ENCODE results near the gene NPR3. TPM values are rescaled to one million over a fixed set of nuclear protein-coding genes. Genes with fewer than 3 reads are reported as not detected.

Gene NPR3
- total RNA-seq, 4 donors from 2014 or later = 6.1 to 10.1 (median 8.1) TPM

- no peak overlapping the region for H3K27ac ChIP-seq
- H3K9me3 ChIP-seq = no peaks in the 10 kb centered on the region
- H3K27me3 ChIP-seq = no peaks in the 10 kb centered on the region
- no peak overlapping the region for H3K4me3 ChIP-seq
- no peaks in the 10 kb centered on the region for H3K4me1 ChIP-seq
- no peak for DNase-seq (ENCODE audit: low spot score in 2 of 2)
- TF ChIP-seq POLR2AphosphoS5 (IDR thresholded peaks at IDR 0.05) (no peak), EP300 (IDR thresholded peaks at IDR 0.05) (no peak), CTCF (IDR thresholded peaks at IDR 0.05) (no peak), POLR2A (IDR thresholded peaks at IDR 0.05) (no peak)
- no peaks in the 10 kb centered on the region for H3K36me3 ChIP-seq
These were observed 7.2 kb upstream of the NPR3 start for GRCh38 chr5:32703957-32704356.

- TF ChIP-seq EP300 (IDR thresholded peaks at IDR 0.05) (no peak), POLR2AphosphoS5 (IDR thresholded peaks at IDR 0.05) (no peak), CTCF (IDR thresholded peaks at IDR 0.05) (no peak), POLR2A (IDR thresholded peaks at IDR 0.05) (no peak)
- DNase-seq (ENCODE audit: low spot score in 2 of 2) = no peak
These were observed 3.6 kb upstream of the NPR3 start for GRCh38 chr5:32707418-32707997.

GRCh38 chr5:32708949-32709348, 2.2 kb upstream of the NPR3 start:
- no peaks in the 10 kb centered on the region for H3K9me3 ChIP-seq
- no peak for TF ChIP-seq CTCF (IDR thresholded peaks at IDR 0.05)
- no peak for TF ChIP-seq EP300 (IDR thresholded peaks at IDR 0.05)
- no peak for TF ChIP-seq POLR2AphosphoS5 (IDR thresholded peaks at IDR 0.05)
- TF ChIP-seq POLR2A (IDR thresholded peaks at IDR 0.05) = no peak
- H3K27me3 ChIP-seq = peaks cover 29% of the 10 kb centered on the region
- H3K4me3 ChIP-seq = no peak overlapping the region
- no peak overlapping the region for H3K27ac ChIP-seq
- WGBS = 86% methylated on average over 16 of the region's 16 CpGs
- DNase-seq (ENCODE audit: low spot score in 2 of 2) = no peak
- peaks cover 33% of the 10 kb centered on the region for H3K4me1 ChIP-seq
- H3K36me3 ChIP-seq = no peaks in the 10 kb centered on the region

More at GRCh38 chr5:32707418-32707997, 3.6 kb upstream of the NPR3 start:
- Histone ChIP-seq H3K27me3 (peaks cover 16% of the 10 kb centered on the region), H3K4me1 (peaks cover 21% of the 10 kb centered on the region), H3K4me3 (no peak overlapping the region), H3K36me3 (no peaks in the 10 kb centered on the region), H3K9me3 (no peaks in the 10 kb centered on the region), H3K27ac (no peak overlapping the region)
- WGBS = 43% methylated on average over 2 of the region's 2 CpGs

- no peak overlapping the region for H3K27ac ChIP-seq
- peak in 1 of 2 donors; percentile 64 for TF ChIP-seq CTCF (IDR thresholded peaks at IDR 0.05)
- no peak for TF ChIP-seq POLR2AphosphoS5 (IDR thresholded peaks at IDR 0.05)
These were observed 1.2 kb upstream of the NPR3 start for GRCh38 chr5:32709750-32710549.

GRCh38 chr5:32711362-32711680, 200 bp downstream of the NPR3 start:
- H3K36me3 ChIP-seq = no peaks in the 10 kb centered on the region
- no peak for DNase-seq (ENCODE audit: low spot score in 2 of 2)
- no peaks in the 10 kb centered on the region for H3K9me3 ChIP-seq
- peaks cover 32% of the 10 kb centered on the region for H3K27me3 ChIP-seq
- H3K27ac ChIP-seq = no peak overlapping the region
- WGBS = under 1% methylated on average over 10 of the region's 10 CpGs
- TF ChIP-seq CTCF (IDR thresholded peaks at IDR 0.05) = no peak
- no peak for TF ChIP-seq POLR2A (IDR thresholded peaks at IDR 0.05)
- TF ChIP-seq EP300 (IDR thresholded peaks at IDR 0.05) = no peak
- no peak for TF ChIP-seq POLR2AphosphoS5 (IDR thresholded peaks at IDR 0.05)
- peaks cover 42% of the 10 kb centered on the region for H3K4me1 ChIP-seq
- peak overlapping the region; percentile 65 for H3K4me3 ChIP-seq

More at GRCh38 chr5:32709750-32710549, 1.2 kb upstream of the NPR3 start:
- no peaks in the 10 kb centered on the region for H3K36me3 ChIP-seq
- peaks cover 32% of the 10 kb centered on the region for H3K27me3 ChIP-seq
- H3K4me1 ChIP-seq = peaks cover 42% of the 10 kb centered on the region
- no peaks in the 10 kb centered on the region for H3K9me3 ChIP-seq
- DNase-seq (ENCODE audit: low spot score in 2 of 2) = no peak
- WGBS = 1% methylated on average over 42 of the region's 49 CpGs
- H3K4me3 ChIP-seq = peak overlapping the region; percentile 65

All from suprapubic skin (tissue), 4 donors.